HEK293 (cell line): ENCODE results near the gene GRIN2A.

ENCODE experiments used
- CTCF ChIA-PET: fragments of 350-600 bp; formaldehyde crosslinking; extraction: SDS; loops from one replicate; lab custom pipeline; 2021; ENCODE audit warnings: antibody characterized with exemption; lab: Yijun Ruan, JAX
- POLR2A ChIA-PET: fragments of 300-600 bp; formaldehyde crosslinking; extraction: SDS; loops from one replicate; lab custom pipeline; 2020; ENCODE audit warnings: antibody characterized with exemption, inconsistent platforms; lab: Yijun Ruan, JAX
- H3K27ac ChIP-seq: fragments of 200-500 bp; sonication (Bioruptor generic); 2 replicates; pipeline ENCODE4 v1.5.1; 2014; ENCODE audit warnings: low read depth, low read length, control low read depth, inconsistent platforms; ENCODE audit errors: extremely low read depth
- H3K36me3 ChIP-seq, 2 experiments: fragments of 200-500 bp in 1 of 2; sonication (Bioruptor generic) in 1 of 2; 1 replicate in 1 of 2; 2 replicates in 1 of 2; pipeline ENCODE4 v1.5.1; 2014 to 2017; ENCODE audit warnings: inconsistent platforms in 2 of 2, low read length in 2 of 2; ENCODE audit not compliant: control insufficient read depth in 2 of 2, insufficient read depth in 1 of 2
- H3K4me1 ChIP-seq: fragments of 200-500 bp; sonication (Bioruptor generic); 2 replicates; pipeline ENCODE4 v1.5.1; 2014; ENCODE audit warnings: mild to moderate bottlenecking, low read length, inconsistent platforms; ENCODE audit not compliant: control insufficient read depth, insufficient read depth
- H3K4me3 ChIP-seq: 2 replicates; pipeline ENCODE4 v1.5.1; 2011; ENCODE audit warnings: low read depth, mild to moderate bottlenecking, control low read depth, low read length, moderate library complexity
- H3K9me3 ChIP-seq: fragments of 200-500 bp; sonication (Bioruptor generic); 2 replicates; pipeline ENCODE4 v1.5.1; 2014; ENCODE audit warnings: low read depth, low read length, inconsistent platforms; ENCODE audit not compliant: control insufficient read depth, insufficient read depth
- FEZF1 ChIP-seq: fragments of 450-650 bp; formaldehyde crosslinking; IDR thresholded peaks from 2 replicates; pipeline ENCODE4 v1.5.1; 2016; ENCODE audit warnings: missing biosample characterization, missing genetic modification characterization
- GLI4 ChIP-seq: fragments of 450-650 bp; formaldehyde crosslinking; IDR thresholded peaks from 2 replicates; pipeline ENCODE4 v1.5.1; 2016; ENCODE audit warnings: missing biosample characterization, missing genetic modification characterization
- GLIS2 ChIP-seq: fragments of 450-650 bp; formaldehyde crosslinking; IDR thresholded peaks from 2 replicates; pipeline ENCODE4 v1.5.1; 2016; ENCODE audit warnings: missing biosample characterization, missing genetic modification characterization
- KLF16 ChIP-seq: fragments of 450-650 bp; formaldehyde crosslinking; IDR thresholded peaks from 2 replicates; pipeline ENCODE4 v1.5.1; 2017; ENCODE audit warnings: missing biosample characterization, missing genetic modification characterization
- KLF7 ChIP-seq: fragments of 450-650 bp; formaldehyde crosslinking; IDR thresholded peaks from 2 replicates; pipeline ENCODE4 v1.5.1; 2016; ENCODE audit warnings: missing biosample characterization, missing genetic modification characterization, borderline replicate concordance
- KLF8 ChIP-seq: fragments of 450-650 bp; formaldehyde crosslinking; IDR thresholded peaks from 2 replicates; pipeline ENCODE4 v1.5.1; 2016; ENCODE audit warnings: missing biosample characterization, missing genetic modification characterization
- PRDM6 ChIP-seq: fragments of 450-650 bp; formaldehyde crosslinking; IDR thresholded peaks from 2 replicates; pipeline ENCODE4 v1.5.1; 2017; ENCODE audit warnings: missing biosample characterization, missing genetic modification characterization
- SETDB1 ChIP-seq: IDR thresholded peaks from one replicate; pipeline ENCODE4 v1.6.1; 2017; ENCODE audit warnings: mild to moderate bottlenecking, low read length, moderate library complexity, mixed read lengths; ENCODE audit not compliant: insufficient read length
- ZNF114 ChIP-seq: fragments of 450-650 bp; formaldehyde crosslinking; IDR thresholded peaks from 2 replicates; pipeline ENCODE4 v1.5.0; 2017; ENCODE audit warnings: missing biosample characterization, missing genetic modification characterization
- ZNF140 ChIP-seq: fragments of 450-650 bp; formaldehyde crosslinking; IDR thresholded peaks from 2 replicates; pipeline ENCODE4 v1.5.1; 2016; ENCODE audit warnings: missing biosample characterization, missing genetic modification characterization
- ZNF362 ChIP-seq: fragments of 450-650 bp; formaldehyde crosslinking; IDR thresholded peaks from 2 replicates; pipeline ENCODE4 v1.5.1; 2016; ENCODE audit warnings: missing biosample characterization, missing genetic modification characterization
- ZNF37A ChIP-seq: fragments of 450-650 bp; IDR thresholded peaks from 2 replicates; pipeline ENCODE4 v1.5.1; 2018; ENCODE audit warnings: missing biosample characterization, missing genetic modification characterization
- ZNF398 ChIP-seq: fragments of 450-650 bp; formaldehyde crosslinking; IDR thresholded peaks from 2 replicates; pipeline ENCODE4 v1.5.1; 2017; ENCODE audit warnings: missing biosample characterization, missing genetic modification characterization
- ZNF426 ChIP-seq: fragments of 450-650 bp; formaldehyde crosslinking; IDR thresholded peaks from 2 replicates; pipeline ENCODE4 v1.5.1; 2017; ENCODE audit warnings: missing biosample characterization, missing genetic modification characterization, mild to moderate bottlenecking, inconsistent platforms, moderate library complexity
- ZNF473 ChIP-seq: fragments of 450-650 bp; formaldehyde crosslinking; IDR thresholded peaks from 2 replicates; pipeline ENCODE4 v1.5.1; 2017; ENCODE audit warnings: missing biosample characterization, missing genetic modification characterization
- ZNF48 ChIP-seq: fragments of 450-650 bp; formaldehyde crosslinking; IDR thresholded peaks from 2 replicates; pipeline ENCODE4 v1.5.1; 2016; ENCODE audit warnings: missing biosample characterization, missing genetic modification characterization
- ZNF521 ChIP-seq: fragments of 450-650 bp; formaldehyde crosslinking; IDR thresholded peaks from 2 replicates; pipeline ENCODE4 v1.5.1; 2017; ENCODE audit warnings: missing biosample characterization, mild to moderate bottlenecking, missing genetic modification characterization
- ZNF654 ChIP-seq: fragments of 450-650 bp; formaldehyde crosslinking; IDR thresholded peaks from 2 replicates; pipeline ENCODE4 v1.5.1; 2016; ENCODE audit warnings: low read depth, missing biosample characterization, missing genetic modification characterization
- ZNF658 ChIP-seq: fragments of 450-650 bp; formaldehyde crosslinking; IDR thresholded peaks from 2 replicates; pipeline ENCODE4; 2016; ENCODE audit warnings: missing biosample characterization, missing genetic modification characterization
- TF ChIP-seq, protein P1 (sequence below): fragments of 450-650 bp; formaldehyde crosslinking; IDR thresholded peaks from 2 replicates; pipeline ENCODE4 v1.5.1; 2017; ENCODE audit warnings: missing biosample characterization, missing genetic modification characterization
- TF ChIP-seq, protein P2 (sequence below): sonication (generic); formaldehyde crosslinking; IDR thresholded peaks from 2 replicates; pipeline ENCODE4 v1.8.1; 2022; ENCODE audit warnings: mild to moderate bottlenecking, moderate library complexity, missing genetic modification reagents

The GRIN2A gene

GRCh38 chr16:10067406-10067805 lies 114.8 kb downstream of the GRIN2A start:
- TF ChIP-seq, protein P1, sequence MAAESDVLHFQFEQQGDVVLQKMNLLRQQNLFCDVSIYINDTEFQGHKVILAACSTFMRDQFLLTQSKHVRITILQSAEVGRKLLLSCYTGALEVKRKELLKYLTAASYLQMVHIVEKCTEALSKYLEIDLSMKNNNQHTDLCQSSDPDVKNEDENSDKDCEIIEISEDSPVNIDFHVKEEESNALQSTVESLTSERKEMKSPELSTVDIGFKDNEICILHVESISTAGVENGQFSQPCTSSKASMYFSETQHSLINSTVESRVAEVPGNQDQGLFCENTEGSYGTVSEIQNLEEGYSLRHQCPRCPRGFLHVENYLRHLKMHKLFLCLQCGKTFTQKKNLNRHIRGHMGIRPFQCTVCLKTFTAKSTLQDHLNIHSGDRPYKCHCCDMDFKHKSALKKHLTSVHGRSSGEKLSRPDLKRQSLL (tag by site-specific recombination), result no peak
- TF ChIP-seq GLI4 (tag by site-specific recombination) (no peak), GLIS2 (tag by site-specific recombination) (no peak), KLF8 (no peak), ZNF37A (no peak)
- TF ChIP-seq, protein P2, sequence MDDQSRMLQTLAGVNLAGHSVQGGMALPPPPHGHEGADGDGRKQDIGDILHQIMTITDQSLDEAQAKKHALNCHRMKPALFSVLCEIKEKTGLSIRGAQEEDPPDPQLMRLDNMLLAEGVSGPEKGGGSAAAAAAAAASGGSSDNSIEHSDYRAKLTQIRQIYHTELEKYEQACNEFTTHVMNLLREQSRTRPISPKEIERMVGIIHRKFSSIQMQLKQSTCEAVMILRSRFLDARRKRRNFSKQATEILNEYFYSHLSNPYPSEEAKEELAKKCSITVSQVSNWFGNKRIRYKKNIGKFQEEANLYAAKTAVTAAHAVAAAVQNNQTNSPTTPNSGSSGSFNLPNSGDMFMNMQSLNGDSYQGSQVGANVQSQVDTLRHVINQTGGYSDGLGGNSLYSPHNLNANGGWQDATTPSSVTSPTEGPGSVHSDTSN (CRISPR knock-in tag), result no peak
- Histone ChIP-seq H3K27ac (no peak overlapping the region), H3K4me3 (no peak overlapping the region), H3K36me3 (no peaks in the 10 kb centered on the region), H3K9me3 (no peaks in the 10 kb centered on the region), H3K4me1 (no peaks in the 10 kb centered on the region)
- POLR2A ChIA-PET, result no interaction called here
- CTCF ChIA-PET, result no interaction called here

DNA sequence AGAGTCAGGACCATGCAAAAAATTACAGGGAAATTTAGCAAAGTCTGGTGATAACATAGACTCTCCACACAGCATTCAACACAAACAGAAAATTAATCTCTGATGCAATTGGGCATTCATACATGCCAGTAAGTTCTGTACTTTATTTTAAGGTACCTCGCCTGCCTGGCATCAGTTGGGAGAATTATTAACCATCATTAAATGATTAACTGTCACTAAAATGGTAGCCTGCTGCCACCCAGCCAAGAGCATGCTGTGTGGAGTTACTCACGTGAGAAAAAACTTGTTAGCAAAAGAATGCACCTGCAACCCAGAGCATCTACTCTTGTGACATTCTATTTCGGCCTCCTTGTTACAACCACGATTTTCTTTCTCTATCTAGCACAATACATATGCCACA lies 117.2 kb downstream of the GRIN2A start:
- POLR2A ChIA-PET, result no interaction called here
- CTCF ChIA-PET, result no interaction called here
- H3K4me1 ChIP-seq, result no peaks in the 10 kb centered on the region
- no peak overlapping the region for H3K4me3 ChIP-seq
- H3K36me3 ChIP-seq, result no peaks in the 10 kb centered on the region
- no peaks in the 10 kb centered on the region; the same call in 1 of the 2 replicates for H3K9me3 ChIP-seq
- TF ChIP-seq ZNF140 (tag by site-specific recombination) (no peak), ZNF48 (tag by site-specific recombination) (no peak), ZNF426 (tag by site-specific recombination) (no peak), FEZF1 (no peak), KLF7 (tag by site-specific recombination) (no peak), ZNF473 (no peak), PRDM6 (tag by site-specific recombination) (no peak), KLF16 (no peak), ZNF114 (tag by site-specific recombination) (no peak), ZNF398 (tag by site-specific recombination) (no peak), ZNF658 (tag by site-specific recombination) (no peak), SETDB1 (no peak), ZNF521 (no peak), ZNF654 (tag by site-specific recombination) (no peak), ZNF362 (tag by site-specific recombination) (no peak)
- H3K27ac ChIP-seq, result no peak overlapping the region
